HG03354 (cell line): ENCODE results near the gene PYGB.
"Not testable (repeated sequence)": the region's sequence is repeated elsewhere in the genome, so short reads cannot be mapped to it uniquely, and the experiment has no call there.

ENCODE experiments used
- ATAC-seq: cut with Tn5 transposase; IDR thresholded peaks from one replicate; pipeline ENCODE4 v1.9.1; 2021; ENCODE audit warnings: mild to moderate bottlenecking; ENCODE audit not compliant: unreplicated experiment, poor library complexity, severe bottlenecking

The PYGB gene

GRCh38 chr20:25304025-25304549 lies 56.2 kb downstream of the PYGB start:
- ATAC-seq, result no peak

GRCh38 chr20:25306991-25307903 lies 59.4 kb downstream of the PYGB start:
- no peak for ATAC-seq

- ATAC-seq, result no peak
Measured at GRCh38 chr20:25308083-25308491, 60.2 kb downstream of the PYGB start.

GRCh38 chr20:25308671-25309394 lies 60.9 kb downstream of the PYGB start:
- no peak for ATAC-seq

- no peak for ATAC-seq
Measured at GRCh38 chr20:25309395-25310267, 61.7 kb downstream of the PYGB start.

- ATAC-seq, result peak; percentile 94
Measured at GRCh38 chr20:25310268-25310920, 62.5 kb downstream of the PYGB start.

GRCh38 chr20:25310921-25311728 lies 63.2 kb downstream of the PYGB start:
- ATAC-seq, result no peak

- ATAC-seq, result not testable (repeated sequence)
Measured at GRCh38 chr20:25312716-25313115, 64.8 kb downstream of the PYGB start.

- ATAC-seq, result peak; percentile 34
Measured at GRCh38 chr20:25313593-25313992, 65.7 kb downstream of the PYGB start.

- no peak for ATAC-seq
Measured at GRCh38 chr20:25314497-25315417, 66.9 kb downstream of the PYGB start.

GRCh38 chr20:25315418-25316210 lies 67.7 kb downstream of the PYGB start:
- no peak for ATAC-seq

- no peak for ATAC-seq
Measured at GRCh38 chr20:25316506-25317190, 68.8 kb downstream of the PYGB start.

GRCh38 chr20:25317351-25318075 lies 69.6 kb downstream of the PYGB start:
- no peak for ATAC-seq

- ATAC-seq, result peak; percentile 94
Measured at GRCh38 chr20:25318471-25319240, 70.8 kb downstream of the PYGB start.
